Stimulated activated CD4-positive, alpha-beta T cell treated with anti-CD3 and anti-CD28 coated beads, Interleukin-4, amount 100 ng/mL, for 24 hours (primary cell): Measurements from ENCODE around the gene CXCR6.

ENCODE experiments used
- DNase-seq: peaks from one replicate; pipeline ENCODE4 v3.0.0-alpha.2; 2020

Gene CXCR6

GRCh38 chr3:45943207-45943846 is at the start of gene CXCR6:
TSS of gene CXCR6 (plus strand) at chr3:45943464. CDS start at chr3:45946482, 3,018 bp downstream.
- DNase-seq: peak; percentile 53

GRCh38 chr3:45894015-45894414 is 49.2 kb upstream of the CXCR6 start:
- no peak for DNase-seq

DNA sequence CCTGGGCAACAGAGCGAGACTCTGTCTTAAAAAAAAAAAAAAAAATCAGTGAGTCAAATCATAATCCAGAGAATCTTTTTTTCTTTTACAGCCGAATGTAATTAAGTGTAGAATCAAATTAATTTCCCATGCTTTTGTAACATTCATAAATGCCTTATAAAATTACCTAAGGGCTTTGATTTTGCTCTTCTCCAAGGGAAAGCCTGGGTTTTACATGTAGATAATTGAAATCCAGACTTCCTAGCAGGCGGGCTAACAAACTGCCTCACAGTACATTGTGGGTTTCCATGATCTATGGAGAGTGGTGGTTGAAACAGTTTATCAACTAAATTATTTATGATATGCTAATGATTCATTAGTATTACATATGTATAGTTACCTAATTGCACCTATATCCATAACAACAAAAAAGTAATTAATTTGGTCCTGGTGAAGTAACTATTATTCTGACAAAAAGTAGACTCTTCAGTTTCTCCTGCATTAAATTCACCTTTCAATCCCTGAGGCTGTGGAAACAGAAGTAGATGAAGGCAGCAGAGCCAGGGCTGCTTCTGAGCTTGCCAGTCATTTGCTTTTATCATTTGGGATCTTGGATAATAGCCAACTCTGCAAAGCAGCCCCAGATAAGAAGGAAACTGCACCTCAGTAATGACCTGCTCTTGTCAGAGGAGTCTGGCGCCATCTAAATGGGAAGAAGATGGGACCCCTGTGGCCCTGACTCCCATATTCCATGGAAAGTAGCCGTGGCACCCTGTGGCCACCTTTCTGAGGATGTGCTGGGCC is 47.4 kb upstream of the CXCR6 start:
- DNase-seq: no peak

DNA sequence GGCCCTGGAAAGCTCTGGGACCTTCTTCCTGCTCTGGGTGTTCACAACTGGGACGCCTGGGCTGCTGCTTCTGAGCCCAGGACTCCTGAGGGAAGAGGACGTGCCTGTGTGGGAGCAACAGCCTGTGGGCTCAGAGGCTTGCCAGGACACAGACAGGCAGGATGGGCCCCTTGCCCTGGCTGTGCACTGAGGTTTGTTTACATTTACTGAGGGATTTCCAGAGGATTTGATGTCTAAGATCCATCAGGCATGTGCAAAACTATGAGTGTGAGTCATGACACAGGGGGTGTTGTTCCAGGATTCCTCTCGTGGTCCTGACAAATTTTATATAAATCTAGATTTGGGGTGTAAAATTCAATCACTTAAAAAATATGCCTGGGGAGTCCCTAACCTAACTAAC is 46.3 kb upstream of the CXCR6 start:
- DNase-seq: no peak

DNA sequence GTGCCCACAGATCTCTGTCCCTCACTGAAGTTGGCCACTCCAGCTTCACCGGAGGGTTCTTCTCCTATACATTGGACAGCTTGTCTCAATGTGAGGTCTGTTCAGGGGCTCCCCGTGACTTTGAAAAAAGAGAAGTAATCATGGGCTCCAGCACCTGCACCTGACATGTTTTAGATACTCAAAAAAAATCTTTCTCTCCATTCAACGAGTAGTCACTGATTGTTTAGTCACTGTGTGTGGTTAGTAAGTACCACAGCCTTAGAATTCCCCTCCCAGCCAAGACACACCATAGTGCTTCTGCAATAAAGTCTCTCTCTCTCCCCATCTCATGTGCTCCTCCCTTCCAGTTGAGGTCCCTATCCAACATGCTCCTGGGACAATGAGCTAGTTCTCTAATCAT is 38.3 kb upstream of the CXCR6 start:
- DNase-seq: no peak

DNA sequence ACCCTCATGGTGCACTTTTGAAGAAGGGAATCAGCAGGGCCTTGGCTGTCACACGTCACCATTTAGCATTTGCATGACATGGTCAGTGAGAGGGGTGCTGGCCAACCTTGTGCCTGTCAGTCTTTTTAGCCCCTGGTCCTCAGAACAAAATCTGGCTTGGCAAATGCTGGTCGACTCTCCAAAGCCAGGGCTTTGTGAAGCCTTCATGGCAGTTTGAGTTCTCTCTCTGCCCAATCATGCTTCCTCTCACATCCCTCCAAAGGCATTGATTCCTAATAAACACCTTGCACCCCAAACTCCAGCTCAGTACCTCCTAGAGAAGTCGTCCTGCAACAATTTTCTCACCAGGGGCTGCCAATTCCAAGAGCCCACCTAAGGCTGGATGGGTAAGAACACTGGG is 37.5 kb upstream of the CXCR6 start:
- no peak for DNase-seq

DNA sequence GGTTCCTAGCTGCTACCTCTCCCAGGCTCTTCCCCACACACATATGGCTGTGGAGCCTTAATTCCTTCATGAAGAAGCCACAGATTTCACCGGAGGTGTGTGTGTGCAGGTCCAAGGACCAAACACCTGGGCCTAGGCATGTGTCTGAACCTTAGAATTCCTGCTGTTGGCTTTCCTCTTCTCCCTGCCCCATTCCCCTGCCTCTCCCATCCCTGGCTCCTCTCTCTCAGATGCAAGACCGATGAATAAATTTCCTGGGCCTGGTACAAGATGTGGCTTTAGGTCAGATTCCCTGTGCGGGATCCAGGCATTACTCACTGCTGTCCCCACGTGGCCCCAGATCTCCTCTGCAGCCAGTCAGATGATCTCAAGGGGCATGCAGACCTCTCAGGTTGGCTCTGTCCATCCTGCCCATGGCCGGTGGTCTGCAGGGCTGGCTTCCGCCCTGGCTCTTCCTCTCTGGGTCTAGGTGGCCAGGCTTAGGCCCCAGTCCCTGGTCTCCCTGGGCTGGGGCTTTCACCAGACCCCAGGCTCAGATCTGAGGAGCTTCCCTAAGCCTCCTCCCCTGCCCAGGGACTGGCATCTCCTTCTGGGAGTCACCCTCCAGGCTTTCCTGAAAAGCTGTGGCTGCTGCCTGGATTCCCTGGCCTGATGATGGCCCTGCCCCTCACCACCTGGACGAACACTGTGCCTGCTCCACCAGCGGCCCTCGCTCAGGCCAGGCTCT is 36.4 kb upstream of the CXCR6 start:
- no peak for DNase-seq

DNA sequence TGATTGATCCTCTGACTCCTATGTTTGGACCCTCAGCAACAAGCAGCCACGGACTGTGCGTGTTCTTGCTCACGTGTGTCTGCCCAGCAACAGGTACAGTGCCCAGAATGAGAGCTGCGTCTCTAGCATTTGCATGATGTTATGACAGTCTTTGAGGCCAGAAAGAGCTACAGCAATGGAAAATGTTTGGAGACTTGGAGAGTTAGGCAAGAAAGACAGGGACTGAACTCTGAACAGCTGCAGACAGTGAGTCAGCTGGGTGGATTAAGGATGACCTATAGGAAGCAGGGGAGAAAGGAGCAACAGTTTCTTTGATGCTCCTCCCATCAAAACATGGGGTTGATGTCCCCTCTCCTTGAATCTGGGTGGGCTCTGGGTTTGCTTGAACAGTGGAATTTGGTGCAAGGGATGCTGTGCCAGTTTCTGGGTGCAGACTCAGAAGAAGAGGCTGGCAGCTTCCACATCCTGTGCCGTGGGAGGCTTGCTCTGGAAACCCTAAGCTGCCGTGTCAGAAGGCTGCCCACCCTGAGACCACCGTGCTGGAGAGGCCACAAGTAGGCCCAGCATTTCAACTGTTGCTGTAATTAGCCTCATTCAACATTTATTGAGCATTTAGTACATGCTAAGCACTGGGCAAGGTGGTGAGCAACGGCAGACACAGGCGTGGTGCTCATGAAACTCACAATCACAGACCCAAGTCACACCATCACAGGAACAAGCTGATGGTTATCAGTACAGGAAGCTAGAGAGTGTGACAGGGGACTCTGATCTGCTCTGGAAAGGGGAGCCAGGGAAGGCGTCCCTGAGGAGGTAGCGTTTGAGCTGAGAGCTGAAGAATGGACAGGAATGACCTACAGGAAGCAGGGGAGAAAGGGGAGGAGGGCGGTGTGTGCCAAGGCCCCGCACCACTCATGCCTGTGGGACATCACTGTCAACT is 35.2 kb upstream of the CXCR6 start:
- peak; percentile 9 for DNase-seq

DNA sequence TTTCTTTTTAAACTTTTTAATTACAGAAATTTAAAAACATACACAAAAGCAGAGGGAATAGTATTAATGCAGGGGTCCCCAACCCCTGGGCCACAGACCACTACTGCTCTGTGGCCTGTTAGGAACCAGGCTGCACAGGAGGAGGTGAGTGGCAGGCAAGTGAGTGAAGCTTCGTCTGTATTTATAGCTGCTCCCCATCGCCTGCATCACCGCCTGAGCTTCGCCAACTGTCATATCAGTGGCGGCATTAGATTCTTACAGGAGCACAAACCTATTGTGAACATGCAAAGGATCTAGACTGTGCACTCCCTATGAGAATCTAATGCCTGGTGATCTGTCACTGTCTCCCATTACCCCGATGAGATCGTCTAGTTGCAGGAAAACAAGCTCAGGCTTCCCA is 34.5 kb upstream of the CXCR6 start:
- no peak for DNase-seq

GRCh38 chr3:45909542-45909941 is 33.7 kb upstream of the CXCR6 start:
- no peak for DNase-seq

DNA sequence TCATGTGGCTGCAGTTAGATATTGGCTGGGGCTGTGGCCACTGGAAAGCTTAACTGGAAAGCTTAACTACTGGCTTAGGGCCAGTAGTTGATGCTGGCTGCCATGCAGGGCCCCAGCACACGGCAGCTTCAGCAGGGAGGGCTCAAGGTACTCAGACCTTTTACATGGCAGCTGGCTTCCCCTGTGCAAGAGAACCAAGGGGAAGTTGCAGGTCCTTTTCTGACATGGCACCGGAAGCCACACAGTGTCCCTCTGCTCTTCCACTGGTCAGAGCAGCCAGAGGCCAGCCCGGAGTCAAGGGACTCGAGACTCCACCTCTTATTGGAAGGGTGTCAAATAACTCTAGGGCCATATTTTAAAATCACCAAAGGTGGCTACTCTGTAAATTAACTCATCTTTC is 32.4 kb upstream of the CXCR6 start:
- DNase-seq: no peak

DNA sequence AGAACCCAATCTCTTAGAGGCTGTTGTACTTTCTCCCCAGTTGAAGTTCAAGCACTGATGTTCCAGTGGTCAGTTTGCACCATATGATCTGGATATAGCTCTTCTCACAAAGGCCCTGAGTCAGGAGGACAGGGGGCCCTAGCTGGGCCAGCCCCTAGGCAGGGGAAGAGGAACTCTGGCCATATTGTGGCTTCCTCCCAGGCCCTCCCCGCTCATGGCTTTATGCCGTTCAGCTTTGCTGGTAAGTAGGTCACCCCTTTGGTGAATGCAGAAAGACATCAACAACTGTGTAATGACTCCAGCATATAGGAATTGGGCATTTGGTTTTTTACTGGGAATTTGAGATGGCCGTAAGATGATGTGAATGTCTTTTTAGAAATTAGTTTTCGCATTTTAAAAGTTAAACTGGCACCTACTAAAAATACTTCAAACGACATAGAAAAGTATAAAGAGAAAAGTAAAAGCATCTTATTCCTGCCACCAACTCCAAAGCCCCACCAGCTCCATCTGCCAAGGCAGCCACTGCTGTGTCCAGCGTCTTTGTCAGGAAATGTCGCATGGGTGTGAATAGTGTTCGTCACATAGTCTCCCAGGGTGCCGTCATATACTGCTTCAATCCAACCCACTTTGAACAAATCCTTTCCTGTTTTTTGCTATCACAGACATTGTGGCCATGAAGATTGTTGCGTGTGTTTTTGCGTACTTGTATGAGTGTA is 31.6 kb upstream of the CXCR6 start:
- DNase-seq: no peak

GRCh38 chr3:45912435-45912834 is 30.8 kb upstream of the CXCR6 start:
- DNase-seq: no peak

DNA sequence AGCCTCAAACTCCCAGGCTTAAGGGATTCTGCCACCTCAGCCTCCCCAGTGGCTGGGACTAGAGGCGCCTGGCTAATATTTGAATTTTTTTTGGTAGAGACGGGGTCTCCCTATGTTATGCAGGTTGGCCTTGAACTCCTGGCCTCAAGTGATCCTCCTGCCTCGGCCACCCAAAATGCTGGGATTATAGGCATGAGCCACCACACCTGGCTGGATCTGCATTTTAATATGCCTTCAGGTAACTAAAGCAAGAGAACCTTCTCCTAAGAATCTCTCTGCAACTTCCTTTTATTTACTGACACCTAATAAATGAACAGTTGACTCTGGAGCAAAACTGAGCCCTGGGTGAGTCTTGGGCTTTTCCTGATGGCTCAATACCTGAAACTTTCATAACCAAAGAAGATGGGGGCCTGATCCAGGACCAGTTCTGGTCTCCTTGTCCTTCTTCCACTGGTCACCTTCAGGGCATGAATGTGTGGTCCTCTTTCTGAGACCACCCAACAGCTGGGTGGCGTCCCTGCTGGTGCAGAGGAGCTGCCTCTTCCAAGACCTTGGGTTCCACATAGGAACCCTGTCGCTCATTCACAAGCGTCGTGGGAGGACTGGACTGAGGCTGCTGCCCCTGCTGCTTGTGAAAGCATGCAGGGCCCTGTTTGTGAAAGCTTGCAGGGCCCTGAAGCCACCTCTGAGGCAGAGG is 28.8 kb upstream of the CXCR6 start:
- no peak for DNase-seq

DNA sequence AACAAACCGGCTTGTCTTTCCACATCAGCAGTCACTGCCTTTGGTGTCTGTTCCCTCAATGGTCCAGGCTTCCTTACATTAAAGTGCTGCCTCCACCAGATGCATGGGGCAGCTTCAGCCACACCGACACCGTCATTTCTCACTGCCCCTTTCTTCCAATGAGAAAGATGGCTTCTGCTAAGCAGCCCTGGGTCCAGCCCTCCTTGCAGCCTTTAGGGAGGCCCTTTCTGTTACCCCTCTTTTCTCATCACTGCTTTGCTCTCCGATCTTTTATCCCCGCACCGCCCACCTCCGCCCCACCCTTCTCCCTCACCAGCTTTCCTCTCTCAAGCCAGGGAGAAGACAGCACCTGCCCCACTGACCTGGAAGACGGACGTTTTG is 28.2 kb upstream of the CXCR6 start:
- no peak for DNase-seq

DNA sequence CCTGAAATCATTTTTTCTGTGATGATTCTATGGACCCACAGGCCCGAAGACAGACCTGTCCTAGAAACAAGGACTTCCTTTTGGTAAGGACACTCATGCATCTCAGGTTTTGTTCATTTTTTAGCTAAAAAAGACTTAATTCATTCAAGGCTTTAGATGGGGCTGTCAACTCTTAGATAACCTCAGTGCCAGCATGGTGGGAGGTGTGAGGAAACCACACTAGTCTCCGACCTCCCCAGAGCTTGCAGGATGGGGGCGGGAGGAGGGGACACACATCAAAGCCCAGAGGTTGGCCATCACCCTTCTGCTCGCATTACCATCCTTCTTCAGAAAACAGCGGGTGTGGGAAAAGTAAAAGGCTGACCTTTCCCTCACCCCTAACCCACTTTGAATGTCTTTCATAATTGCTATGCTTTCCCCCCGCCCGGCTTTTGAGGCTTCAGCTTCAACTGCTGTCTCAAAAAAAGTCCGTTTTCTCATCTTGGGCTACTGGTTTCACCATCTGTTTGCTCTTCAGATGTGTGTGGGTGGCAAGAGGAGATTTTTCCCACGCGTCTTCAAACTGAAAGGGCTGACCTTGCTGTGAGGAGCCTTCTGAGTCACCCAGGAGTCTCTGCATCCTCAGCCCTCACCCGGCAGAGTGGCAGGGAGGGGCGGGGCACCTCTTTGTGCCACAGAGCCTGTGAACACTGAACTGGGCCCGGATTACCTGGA is 27.6 kb upstream of the CXCR6 start:
- peak; percentile 82 for DNase-seq

GRCh38 chr3:45917146-45917898 is 25.9 kb upstream of the CXCR6 start:
- no peak for DNase-seq

GRCh38 chr3:45921158-45922038 is 21.9 kb upstream of the CXCR6 start:
- no peak for DNase-seq

GRCh38 chr3:45922039-45922326 is 21.3 kb upstream of the CXCR6 start:
- no peak for DNase-seq
